Dermis microvascular lymphatic vessel endothelial cell (primary cell): ENCODE measurements around the gene MARS2. TPM values are rescaled to one million over a fixed set of nuclear protein-coding genes. Genes with fewer than 3 reads are reported as not detected.
"Not testable (repeated sequence)": the region's sequence is repeated elsewhere in the genome, so short reads cannot be mapped to it uniquely, and the experiment has no call there.

Experiments
- DNase-seq, 2 donors: peaks; one replicate each; pipeline versions ENCODE4 v3.0.0 to v3.0.0-alpha.2; 2010; ENCODE audit warnings: low read depth in 2 of 2
- total RNA-seq: library from RNA; depleted of rRNA; stranded (reverse); fragments of >200 nt; gene quantifications from 2 replicates; pipeline ENCODE4 v1.2.1, GENCODE V29; 2014

MARS2 gene
- total RNA-seq, 1 donor from 2014 or later: 4.1 TPM

GRCh38 chr2:197705912-197706838 lies 1.0 kb downstream of the MARS2 start:
- DNase-seq: peak in 1 of 2 donors; percentile 72

- peak in 1 of 2 donors; percentile 2 for DNase-seq
Measured at GRCh38 chr2:197706839-197707207, 1.7 kb downstream of the MARS2 start.

- peak; percentile 36 to 63 for DNase-seq
Measured at GRCh38 chr2:197707316-197708213, 2.4 kb downstream of the MARS2 start.

GRCh38 chr2:197708331-197708730 lies 3.2 kb downstream of the MARS2 start:
- peak in 1 of 2 donors; percentile 5 for DNase-seq

GRCh38 chr2:197709140-197709539 lies 4.0 kb downstream of the MARS2 start:
- DNase-seq: not testable (repeated sequence)

GRCh38 chr2:197710424-197711042 lies 5.4 kb downstream of the MARS2 start:
- no peak for DNase-seq

- no peak for DNase-seq
Measured at GRCh38 chr2:197711578-197711977, 6.4 kb downstream of the MARS2 start.

GRCh38 chr2:197713271-197713670 lies 8.1 kb downstream of the MARS2 start:
- no peak for DNase-seq

GRCh38 chr2:197717863-197718262 lies 12.7 kb downstream of the MARS2 start:
- DNase-seq: no peak

GRCh38 chr2:197727011-197727410 lies 21.8 kb downstream of the MARS2 start:
- DNase-seq: no peak

GRCh38 chr2:197728555-197729544 lies 23.7 kb downstream of the MARS2 start:
- DNase-seq: not testable (repeated sequence)

GRCh38 chr2:197740200-197740599 lies 35.0 kb downstream of the MARS2 start:
- DNase-seq: no peak

Other genes with a start within 250 kb of the MARS2 start
- gene HSPD1, start 205.5 kb upstream of the MARS2 start, total RNA-seq: 92.3 and 136 TPM in 2 replicates
- gene HSPE1, start 205.0 kb upstream of the MARS2 start, total RNA-seq: 30.1 and 63.0 TPM in 2 replicates
- 28.2 and 28.8 TPM in 2 replicates for gene MOB4, start 189.3 kb upstream of the MARS2 start, total RNA-seq
- gene RFTN2, start 29.8 kb upstream of the MARS2 start, total RNA-seq: 9.8 and 10.6 TPM in 2 replicates
- not detected in 2 replicates for gene BOLL, start 80.0 kb downstream of the MARS2 start, total RNA-seq
- gene PLCL1, start 99.2 kb downstream of the MARS2 start, total RNA-seq: 0.76 and 1.0 TPM in 2 replicates